HG03108 (cell line): ENCODE measurements around the gene IGFL1.
"Not testable (repeated sequence)": the region's sequence is repeated elsewhere in the genome, so short reads cannot be mapped to it uniquely, and the experiment has no call there.

Experiments used
- ATAC-seq: cut with Tn5 transposase; IDR thresholded peaks from one replicate; pipeline ENCODE4 v1.9.1; 2021; ENCODE audit warnings: moderate library complexity; ENCODE audit not compliant: unreplicated experiment

Gene IGFL1

DNA sequence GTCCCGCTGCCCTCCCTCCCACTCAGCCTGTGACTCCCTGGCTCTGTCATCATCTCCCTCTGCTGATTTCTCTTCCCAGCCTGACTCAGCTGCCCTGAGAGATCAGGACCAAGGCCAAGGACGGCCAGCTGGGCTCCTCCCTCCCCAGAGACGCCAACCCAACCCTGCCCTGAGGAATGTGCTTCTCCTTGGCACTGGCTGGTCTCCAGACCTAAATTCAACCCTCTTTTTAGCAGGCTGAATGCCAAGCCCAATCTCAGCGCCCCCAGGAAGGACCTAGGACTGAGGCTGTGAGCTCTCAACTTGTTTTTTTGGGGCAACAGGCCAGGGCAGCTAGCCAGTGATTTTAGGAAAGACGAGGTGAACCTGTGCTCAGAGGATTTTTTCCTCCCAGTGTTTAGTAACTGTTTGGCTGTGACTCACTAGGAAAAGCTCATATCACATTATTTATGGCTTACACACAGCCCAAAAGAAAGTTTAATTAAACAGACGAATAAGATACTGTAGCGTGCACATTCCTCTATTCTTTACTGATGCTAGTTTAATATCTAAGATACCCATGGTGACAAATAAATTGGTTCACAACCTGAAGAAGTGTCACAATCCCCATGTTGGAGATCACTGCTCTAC is 7.4 kb upstream of the IGFL1 start:
- no peak for ATAC-seq

DNA sequence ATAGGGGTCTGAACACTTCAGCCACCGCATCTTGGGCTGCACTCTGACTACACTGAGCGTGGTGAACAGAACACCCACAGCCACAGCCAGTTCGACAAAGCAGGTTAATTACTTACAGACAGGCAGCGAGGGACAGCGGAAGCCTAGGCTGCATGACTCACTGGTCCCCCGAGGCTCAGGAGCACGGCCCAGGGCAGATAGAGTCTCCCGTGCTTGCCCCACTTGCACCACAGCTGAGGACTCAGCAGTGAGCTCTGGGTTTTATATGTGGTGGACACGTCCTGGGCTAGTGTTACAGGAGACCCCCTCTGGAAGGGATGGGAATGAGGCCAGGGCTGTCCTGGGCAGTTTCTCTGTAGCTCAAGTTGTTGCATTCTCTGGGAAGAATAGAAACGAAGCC is 5.8 kb upstream of the IGFL1 start:
- not testable (repeated sequence) for ATAC-seq

DNA sequence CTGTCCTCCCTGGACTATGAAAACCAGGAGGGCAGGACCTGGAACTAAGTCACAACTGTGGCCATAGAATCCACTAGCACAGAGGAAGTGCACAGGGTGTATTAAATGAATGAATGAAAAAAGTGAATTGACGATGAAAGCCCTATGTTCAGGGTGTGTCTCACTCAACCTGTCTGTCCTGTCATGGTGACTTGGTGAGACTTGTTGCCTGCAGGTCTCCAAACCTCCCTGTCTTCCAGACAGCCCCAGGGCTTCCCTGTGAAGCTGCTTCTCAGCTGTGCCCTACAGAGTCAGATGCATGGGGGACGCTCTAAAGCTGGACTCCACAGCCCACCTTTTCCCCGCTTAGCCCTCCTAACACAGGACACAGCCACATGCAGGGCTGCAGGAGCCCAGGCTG is 4.8 kb upstream of the IGFL1 start:
- ATAC-seq, result no peak

DNA sequence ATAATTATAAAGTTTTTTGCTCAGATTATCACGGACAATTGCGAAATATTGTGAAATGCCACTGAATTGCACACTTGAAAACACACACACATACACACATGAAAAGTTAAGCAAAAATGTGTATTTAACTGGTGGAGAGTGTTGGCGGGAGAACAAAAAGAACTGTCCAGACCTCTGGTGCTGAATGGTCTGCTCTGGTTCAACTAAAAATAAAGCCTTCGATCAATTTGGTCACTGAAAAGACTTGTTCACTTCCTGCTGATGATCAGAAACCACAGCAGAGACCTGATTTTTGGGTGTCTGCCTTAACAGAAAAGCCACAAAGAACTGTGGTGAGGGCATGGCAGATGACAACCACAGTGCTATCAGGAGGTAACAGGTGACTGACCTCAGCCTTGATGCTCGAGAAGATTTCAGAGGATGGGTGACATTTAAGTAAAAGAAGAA is 4.0 kb upstream of the IGFL1 start:
- no peak for ATAC-seq

DNA sequence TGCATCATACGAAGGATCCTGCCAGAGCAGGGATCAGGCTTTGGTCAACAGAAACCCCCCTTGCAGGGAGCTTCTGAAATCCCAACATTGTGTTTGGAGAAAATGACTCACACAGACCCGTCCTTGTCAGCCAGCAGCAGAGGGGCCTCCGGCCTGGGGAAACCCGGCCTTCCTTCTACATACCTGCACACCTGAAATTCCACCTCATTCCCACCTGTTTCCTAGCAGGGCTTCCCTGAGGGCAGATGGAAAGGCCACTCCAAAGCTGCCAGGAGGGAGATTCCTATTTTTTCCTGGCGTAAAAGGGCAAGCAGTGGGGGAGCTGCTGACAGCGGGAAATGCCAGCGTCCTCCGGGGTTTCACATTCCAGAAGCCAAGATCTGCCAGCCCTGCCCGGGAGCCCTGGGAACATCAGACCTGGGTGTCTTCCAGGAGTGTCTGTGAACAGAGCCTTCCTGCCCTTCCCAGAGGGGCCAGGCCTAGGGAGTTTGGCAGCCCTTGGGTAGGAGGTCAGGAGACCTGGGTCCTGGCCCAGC is 3.0 kb upstream of the IGFL1 start:
- ATAC-seq, result no peak

DNA sequence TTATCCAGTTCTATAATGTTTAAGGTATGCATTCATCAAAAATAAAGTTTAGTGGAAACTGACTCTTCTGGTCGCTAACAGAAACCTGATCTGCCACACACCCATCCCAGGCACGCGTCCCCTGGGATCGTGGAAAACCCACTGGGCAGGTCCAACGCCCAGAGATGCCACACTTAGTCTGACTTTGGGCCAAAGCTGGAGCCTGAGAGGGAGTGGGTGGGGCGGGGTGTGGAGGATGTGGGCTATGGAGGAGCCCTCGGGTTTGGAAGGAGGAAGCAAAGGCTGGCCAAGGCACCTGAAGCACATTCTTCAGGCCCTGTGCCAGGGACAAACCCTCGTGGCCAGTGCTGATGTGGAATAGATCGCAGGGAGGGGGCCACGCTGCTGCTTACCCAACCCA is 2.5 kb downstream of the IGFL1 start:
- no peak for ATAC-seq

DNA sequence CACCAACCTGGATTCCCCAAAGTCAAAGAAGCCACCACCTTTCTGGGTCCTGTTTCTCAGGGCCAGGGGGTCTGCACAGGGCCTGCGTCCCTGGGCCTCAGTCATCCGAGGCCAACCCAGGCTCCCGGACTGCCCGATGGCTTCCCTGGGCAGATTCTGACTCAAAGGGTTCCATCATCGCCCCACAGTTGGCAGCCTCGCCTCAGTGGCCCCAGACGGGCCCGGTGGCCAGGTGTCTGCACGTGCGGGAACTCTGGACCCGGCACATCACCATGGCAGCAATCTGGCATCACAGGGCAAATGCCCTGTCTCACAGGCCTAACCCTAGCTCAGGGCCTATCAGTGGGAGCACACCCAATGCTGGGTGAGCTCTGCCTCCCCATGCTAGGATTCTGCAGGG is 2.9 kb downstream of the IGFL1 start:
- no peak for ATAC-seq

DNA sequence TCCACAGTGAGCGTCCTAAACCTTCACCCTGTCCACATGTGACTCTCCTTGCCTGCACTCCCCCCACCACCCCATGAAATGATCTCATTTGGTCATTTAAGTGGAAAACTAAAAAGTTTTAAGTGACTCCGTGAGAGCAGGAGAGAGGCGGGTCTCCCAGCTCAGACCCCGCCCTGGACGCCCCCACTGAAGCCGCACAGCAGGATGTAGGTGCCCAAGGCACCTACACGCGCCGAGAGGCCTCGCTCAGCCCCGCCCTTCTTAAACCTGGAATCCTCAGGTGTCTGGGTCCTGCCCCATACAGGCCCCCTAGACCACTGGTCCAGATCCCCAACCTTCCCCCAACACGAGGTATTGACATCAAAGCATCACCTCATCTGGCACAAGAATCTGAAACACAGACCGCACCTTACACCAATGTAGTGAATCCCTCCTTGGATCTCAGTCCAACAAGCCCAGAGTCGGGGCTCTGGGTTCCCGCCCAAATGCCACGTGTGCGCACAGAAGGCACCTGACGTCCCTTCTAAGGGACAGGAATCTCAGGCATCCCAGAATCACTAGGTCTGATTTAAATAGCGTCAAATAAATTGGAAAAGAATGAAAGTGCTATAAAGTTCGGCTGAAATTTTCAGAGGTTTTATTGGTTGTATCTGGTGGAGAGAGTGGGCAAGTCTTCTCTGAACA is 3.5 kb downstream of the IGFL1 start:
- no peak for ATAC-seq

DNA sequence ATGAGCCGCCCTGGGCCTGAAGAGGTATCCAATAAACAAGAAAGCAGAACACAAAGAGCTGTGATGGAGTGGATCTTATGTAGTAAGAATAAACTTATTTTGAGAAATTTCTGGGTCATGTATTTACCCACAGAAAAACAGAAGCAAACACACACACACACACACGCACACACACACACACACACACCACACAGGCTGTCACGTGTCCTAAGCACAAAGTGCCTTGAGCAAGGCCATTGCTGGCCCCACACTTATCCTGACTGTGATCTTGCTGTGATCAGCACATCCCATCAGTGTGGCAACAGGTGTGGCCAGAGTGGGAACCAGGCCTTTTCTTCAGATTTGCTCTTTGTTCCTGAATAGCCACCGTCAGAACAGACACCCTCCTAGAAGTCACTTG is 4.3 kb downstream of the IGFL1 start:
- ATAC-seq, result not testable (repeated sequence)

DNA sequence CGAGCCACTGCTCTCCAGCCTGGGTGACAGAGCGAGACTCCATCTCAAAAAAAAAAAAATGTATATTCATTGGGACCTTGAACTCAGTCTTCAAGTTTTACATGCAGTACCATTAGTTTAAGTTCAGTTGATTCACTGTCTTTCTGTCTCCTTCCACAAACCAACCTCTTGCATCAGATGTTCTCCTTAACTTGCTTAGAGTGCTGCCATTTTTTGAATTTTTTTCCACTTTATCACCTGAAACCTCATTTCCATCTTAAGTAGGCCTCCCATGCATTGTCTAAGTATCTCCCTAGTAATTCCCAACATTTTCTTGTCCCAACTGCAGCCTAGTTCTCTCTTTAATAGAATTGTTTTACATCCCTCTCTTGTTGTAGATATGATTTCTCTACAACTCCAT is 8.6 kb downstream of the IGFL1 start:
- ATAC-seq, result not testable (repeated sequence)

DNA sequence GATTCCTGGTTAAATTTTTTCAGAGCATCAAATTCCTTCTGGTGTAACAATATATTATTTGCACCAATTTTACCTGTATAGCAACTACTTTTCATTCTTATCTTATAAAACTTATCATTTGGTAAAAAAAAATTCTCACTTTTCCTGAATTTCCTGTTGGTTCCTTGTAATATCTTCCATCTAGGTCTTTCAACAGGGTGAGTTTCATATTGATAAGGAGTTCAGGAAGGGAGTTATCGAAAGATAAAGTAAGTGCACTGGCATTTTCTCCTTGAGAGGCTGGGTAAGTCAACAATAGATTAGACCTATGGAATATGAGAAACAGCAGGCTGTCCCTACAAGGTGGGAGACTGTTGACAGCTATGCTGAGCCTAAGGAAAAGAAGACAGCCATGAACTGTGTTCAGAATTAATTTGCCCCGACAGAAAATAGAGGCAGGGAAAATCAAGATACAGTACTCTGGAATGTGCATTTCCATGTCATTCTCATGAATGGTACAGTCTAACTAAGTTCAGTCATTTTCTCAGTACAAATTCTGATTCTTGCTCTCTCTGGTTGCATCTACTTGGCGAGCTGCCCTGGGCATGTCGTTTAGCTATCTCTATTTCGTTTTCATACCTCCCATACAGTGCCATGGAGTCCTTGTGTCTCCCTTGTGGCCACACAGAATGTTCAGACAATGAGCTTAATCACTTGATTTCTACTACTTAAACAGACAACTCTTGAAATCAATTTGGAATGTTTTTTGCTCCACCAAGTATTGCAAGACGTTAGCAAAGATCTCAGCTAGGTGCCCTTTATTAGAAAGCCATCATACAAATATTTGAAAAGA is 9.9 kb downstream of the IGFL1 start:
- ATAC-seq, result no peak

DNA sequence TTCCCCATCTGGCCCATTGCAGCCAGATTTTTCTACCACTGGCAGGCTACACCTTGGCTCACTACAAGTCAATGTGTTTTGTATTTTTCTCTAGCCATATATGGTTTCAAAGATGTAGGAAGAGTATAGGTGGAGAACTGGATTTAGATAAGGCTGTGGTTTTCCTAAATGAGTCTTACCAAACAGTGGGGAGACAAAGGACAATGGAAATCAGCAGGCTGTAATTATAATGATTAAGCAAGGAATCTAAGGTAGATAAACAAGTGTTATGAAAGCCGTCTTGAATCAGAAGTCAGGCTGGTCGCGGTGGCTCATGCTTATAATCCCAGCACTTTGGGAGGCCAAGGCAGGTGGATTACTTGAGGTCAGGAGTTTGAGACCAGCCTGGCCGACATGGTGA is 11.2 kb downstream of the IGFL1 start:
- ATAC-seq, result no peak

DNA sequence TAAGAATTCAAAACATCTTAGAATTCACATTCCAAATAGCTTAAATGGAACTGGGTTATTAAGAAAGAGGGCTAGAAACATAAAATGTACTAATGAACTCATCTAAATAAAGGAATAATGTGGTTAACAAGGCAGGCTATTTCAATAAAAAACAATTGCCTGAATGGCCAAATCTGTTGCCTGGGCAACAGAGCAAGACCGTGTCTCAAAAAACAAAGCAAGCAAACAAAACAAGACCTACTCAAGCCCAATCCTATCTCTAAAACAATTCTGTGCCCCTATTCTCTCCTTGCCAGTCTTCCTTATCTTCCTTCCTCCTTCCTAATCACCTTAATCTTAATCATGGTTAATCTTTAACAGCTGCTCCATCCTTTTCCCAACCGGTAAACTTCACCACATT is 12.1 kb downstream of the IGFL1 start:
- no peak for ATAC-seq

DNA sequence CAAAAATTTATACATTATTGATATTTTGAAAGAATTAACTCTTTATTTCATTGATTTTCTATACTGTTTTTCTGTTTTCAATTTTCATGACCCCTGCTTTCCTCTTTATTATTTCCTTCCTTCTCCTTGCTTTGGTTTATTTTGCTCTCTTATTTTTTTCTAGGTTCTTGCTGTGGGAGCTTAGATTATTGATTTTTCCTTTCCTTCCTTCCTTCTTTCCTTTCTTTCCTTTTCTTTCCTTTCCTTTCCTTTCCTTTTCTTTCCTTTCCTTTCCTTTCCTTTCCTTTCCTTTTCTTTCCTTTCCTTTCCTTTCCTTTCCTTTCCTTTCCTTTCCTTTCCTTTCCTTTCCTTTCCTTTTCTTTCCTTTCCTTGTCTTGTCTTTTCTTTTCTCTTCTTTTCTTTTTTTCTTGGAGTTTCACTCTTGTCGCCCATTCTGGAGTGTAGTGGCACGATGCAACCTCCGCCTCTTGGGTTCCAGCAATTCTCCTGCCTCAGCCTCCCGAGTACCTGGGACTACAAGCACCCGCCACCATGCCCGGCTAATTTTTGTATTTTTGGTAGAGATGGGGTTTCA is 13.6 kb downstream of the IGFL1 start:
- ATAC-seq, result not testable (repeated sequence)

DNA sequence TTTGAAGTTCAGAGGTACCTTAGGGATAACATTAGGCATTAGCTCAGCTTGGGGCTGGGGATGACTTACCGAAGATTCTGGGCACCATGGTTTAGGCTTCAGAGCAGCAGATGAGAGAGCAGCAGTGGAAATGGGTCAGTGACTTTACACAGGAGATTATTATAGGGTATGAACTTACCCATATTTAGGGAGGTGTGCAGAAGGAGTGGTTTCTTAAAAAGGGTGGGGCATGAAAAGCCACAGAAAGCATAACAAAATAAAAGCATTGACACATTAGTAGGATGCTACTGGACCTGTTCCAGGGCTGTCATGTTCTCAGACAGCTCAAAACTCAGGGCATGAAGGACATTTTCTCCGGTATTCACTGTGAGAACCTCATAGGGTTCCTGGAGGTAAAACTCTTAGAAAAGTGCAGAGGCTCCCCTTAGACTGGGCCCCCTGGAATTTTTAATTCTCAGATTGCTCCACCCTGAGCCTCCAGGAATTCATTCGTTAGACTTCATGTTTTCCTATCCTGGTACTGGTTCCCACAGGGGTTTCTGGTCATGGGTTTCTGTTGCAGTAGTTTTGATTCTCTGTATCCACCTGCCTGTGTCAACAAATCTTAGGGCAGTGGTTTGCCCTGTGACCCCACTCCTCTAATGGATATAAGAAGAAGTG is 20.7 kb downstream of the IGFL1 start:
- no peak for ATAC-seq

DNA sequence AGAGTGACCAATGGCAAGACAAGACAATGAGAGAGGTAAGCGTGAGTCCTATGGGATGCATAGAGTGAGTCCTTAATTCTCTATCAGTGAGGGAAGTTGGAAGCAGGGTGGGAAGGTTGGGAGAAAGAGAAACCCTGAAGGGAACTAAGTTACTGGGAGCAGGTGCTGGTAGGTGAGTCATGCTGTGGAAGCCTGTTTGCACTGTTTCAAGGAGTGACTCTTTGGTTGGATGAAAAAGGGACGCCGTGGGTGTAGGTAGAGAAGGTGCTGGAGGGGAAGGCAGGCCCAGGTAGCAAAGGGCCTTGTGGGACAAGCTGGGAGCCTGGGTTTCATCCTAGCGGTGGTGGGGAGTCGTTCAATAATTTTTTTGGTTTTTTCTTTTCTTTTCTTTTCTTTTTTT is 21.9 kb downstream of the IGFL1 start:
- no peak for ATAC-seq

DNA sequence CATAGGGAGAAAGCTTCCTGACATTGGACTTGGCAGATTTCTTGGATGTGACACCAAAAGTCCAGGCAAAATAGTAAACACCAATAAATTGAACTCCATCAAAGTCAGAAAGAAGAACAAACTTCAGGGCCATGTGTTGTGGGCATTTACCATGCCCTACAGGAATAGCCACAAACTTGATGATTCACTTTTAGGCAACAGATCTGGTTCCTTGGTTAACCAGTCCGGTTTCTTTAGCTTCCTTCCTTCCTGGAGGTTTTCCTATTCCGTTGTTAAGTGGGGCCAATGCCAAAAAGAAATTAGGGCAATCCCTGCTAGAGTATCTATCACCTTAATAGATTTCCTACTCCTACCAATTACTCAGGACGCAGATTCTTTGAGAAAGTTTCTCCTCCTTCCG is 25.2 kb downstream of the IGFL1 start:
- no peak for ATAC-seq

DNA sequence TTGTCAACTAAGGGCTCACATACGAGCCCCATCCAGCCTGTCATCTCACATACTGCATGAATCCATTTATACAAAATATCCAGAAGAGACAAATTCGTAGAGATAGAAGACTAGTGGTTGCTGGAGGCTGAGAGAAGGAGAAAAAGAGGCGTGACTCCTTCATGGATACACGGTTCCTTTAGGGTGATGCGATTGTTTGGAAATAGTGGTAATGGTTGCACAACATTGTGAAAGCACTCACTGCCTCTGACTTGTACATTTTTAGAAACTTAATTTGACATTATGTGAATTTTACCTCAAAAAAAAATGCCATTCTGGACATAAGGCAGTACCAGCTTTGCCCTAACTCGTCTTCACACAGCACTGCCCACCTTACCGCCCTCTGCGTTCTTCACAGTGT is 27.3 kb downstream of the IGFL1 start:
- ATAC-seq, result no peak

DNA sequence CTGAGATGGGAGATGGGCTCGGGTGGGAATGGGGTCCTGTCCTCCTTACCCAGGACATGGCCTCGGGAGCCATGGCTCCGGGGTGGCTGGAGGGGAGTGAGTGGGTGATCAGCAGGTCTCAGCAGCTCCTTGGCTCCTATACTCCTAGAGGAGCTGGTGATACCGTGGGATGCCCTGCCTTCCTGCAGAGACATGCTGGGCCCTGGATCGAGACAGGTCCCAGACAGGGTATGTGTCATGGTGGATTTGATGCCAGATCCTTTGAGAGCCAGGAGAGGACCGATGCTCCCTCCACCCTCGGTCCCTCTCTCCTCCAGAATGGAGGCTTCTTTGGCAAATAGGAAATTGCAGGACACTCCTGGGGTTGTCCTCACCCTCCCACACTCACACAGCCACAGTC is 32.0 kb downstream of the IGFL1 start:
- not testable (repeated sequence) for ATAC-seq

DNA sequence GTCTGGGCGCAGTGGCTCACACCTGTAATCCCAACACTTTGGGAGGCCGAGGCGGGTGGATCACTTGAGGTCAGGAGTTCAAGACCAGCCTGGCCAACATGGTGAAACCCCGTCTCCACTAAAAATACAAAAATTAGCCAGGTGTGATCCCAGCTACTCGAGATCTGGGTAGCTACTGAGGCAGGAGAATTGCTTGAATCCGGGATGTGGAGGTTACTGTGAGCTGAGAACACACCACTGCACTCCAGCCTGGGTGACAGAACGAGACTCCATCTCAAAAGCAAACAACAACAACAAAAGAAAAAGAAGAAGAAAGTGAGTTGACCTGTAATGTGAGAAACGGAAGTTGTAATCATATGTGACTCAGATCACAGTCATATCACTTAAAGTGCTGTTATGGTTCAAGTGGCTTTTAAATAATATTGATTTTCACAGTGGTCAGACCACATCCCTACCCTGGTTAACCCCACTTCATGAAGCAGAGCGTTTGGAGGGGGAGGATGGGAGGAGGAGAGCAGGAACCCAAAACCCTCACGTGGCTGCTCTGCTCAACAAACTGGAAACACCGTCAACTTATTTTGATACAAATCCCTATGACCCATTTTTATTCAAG is 33.2 kb downstream of the IGFL1 start:
- ATAC-seq, result peak; percentile 70
